Mucosa of descending colon (tissue), 3 donors: Measurements from ENCODE around the gene FLOT1. TPM values are rescaled to one million over a fixed set of nuclear protein-coding genes. Genes with fewer than 3 reads are reported as not detected.

Source experiments
- ATAC-seq: fragments of 200-7000 bp; cut with Tn5 transposase; one replicate; pipeline ENCODE4 v1.9.1; 2020; ENCODE audit warnings: mild to moderate bottlenecking, moderate library complexity
- DNase-seq, 3 donors: peaks; one replicate each; pipeline ENCODE4 v3.0.0-alpha.2; 2020
- H3K36me3 ChIP-seq: fragments of 200-600 bp; one replicate; pipeline ENCODE4 v1.8.0; 2021; ENCODE audit warnings: low read depth, mild to moderate bottlenecking
- H3K4me1 ChIP-seq: fragments of 200-600 bp; one replicate; pipeline ENCODE4 v1.8.0; 2021; ENCODE audit warnings: low read depth, mild to moderate bottlenecking
- H3K4me3 ChIP-seq: fragments of 200-600 bp; one replicate; pipeline ENCODE4 v1.8.0; 2021; ENCODE audit warnings: mild to moderate bottlenecking
- H3K9me3 ChIP-seq: fragments of 200-600 bp; one replicate; pipeline ENCODE4 v1.8.0; 2021; ENCODE audit warnings: mild to moderate bottlenecking
- CTCF ChIP-seq: fragments of 200-600 bp; IDR thresholded peaks from one replicate; pipeline ENCODE4 v1.8.0; 2022; ENCODE audit warnings: antibody characterized with exemption, mild to moderate bottlenecking
- intact Hi-C, 2 donors: fragments of 100-400 bp; cut with DNase I in 1 of 2; cut with micrococcal nuclease in 1 of 2; formaldehyde crosslinking; loops; one replicate each; pipeline versions ENCODE4 v1.11.0 to v1.11.1; 2022; cut with DNase I, micrococcal nuclease
- total RNA-seq, 3 donors: library from RNA; stranded (reverse); fragmentation: NEBNext Ultra II Directional in 2 of 3; extraction: Animal tissue kit (Norgen Biotek cat#: 25700) in 2 of 3; gene quantifications; one replicate each; pipeline versions ENCODE4 v1.2.1 to v1.2.4, GENCODE V29; 2021 to 2023
- donor health status: DM: no; HTN: no; CAD: no; lungs with moderate emphysema.
- donor health status: DM: no; HTN: no; CAD: no.
- donor health status: DM: no; HTN: yes; CAD: no.

FLOT1 gene
- total RNA-seq, 3 donors from 2014 or later, result 133 to 175 (median 152) TPM

- intact Hi-C loops, result no loop called here
- no peak for DNase-seq
- ATAC-seq, result no peak
These were observed 27.5 kb upstream of the FLOT1 start for GRCh38 chr6:30769853-30770524.

GRCh38 chr6:30769088-30769852 lies 26.8 kb upstream of the FLOT1 start:
- ATAC-seq (peak; percentile 93), DNase-seq (peak in 1 of 3 donors; percentile 76)
- peaks cover 6% of the 10 kb centered on the region for H3K4me1 ChIP-seq
- intact Hi-C loops, result no loop called here
- no peaks in the 10 kb centered on the region for H3K36me3 ChIP-seq
- no peaks in the 10 kb centered on the region for H3K9me3 ChIP-seq
- TF ChIP-seq CTCF, result no peak
- no peak overlapping the region for H3K4me3 ChIP-seq

More at GRCh38 chr6:30769853-30770524, 27.5 kb upstream of the FLOT1 start:
- Histone ChIP-seq H3K9me3 (no peaks in the 10 kb centered on the region), H3K4me3 (no peak overlapping the region), H3K4me1 (peaks cover 6% of the 10 kb centered on the region), H3K36me3 (no peaks in the 10 kb centered on the region)
- no peak for TF ChIP-seq CTCF

GRCh38 chr6:30768634-30769087 lies 26.2 kb upstream of the FLOT1 start:
- Histone ChIP-seq H3K36me3 (no peaks in the 10 kb centered on the region), H3K9me3 (no peaks in the 10 kb centered on the region), H3K4me3 (no peak overlapping the region), H3K4me1 (peaks cover 12% of the 10 kb centered on the region)
- DNase-seq, result no peak
- intact Hi-C loops, result no loop called here
- no peak for ATAC-seq
- no peak for TF ChIP-seq CTCF

- H3K4me1 ChIP-seq, result peaks cover 14% of the 10 kb centered on the region
- H3K36me3 ChIP-seq, result no peaks in the 10 kb centered on the region
- DNase-seq (no peak), ATAC-seq (no peak)
- intact Hi-C loops, result no loop called here
- TF ChIP-seq CTCF, result no peak
- H3K9me3 ChIP-seq, result no peaks in the 10 kb centered on the region
- H3K4me3 ChIP-seq, result no peak overlapping the region
These were observed 25.4 kb upstream of the FLOT1 start for GRCh38 chr6:30767944-30768301.

GRCh38 chr6:30767158-30767943 lies 24.9 kb upstream of the FLOT1 start:
- no peak for TF ChIP-seq CTCF
- intact Hi-C loops, result no loop called here
- Histone ChIP-seq H3K4me1 (peaks cover 14% of the 10 kb centered on the region), H3K36me3 (no peaks in the 10 kb centered on the region), H3K4me3 (no peak overlapping the region), H3K9me3 (no peaks in the 10 kb centered on the region)
- ATAC-seq, result no peak
- no peak for DNase-seq
